ENCODE measurements around the gene COPS7A.

Gene COPS7A

GRCh38 chr12:6723607-6724408 is at the start of gene COPS7A:
COPS7A (plus strand) TSS chr12:6724046; CDS start chr12:6724657, 611 bp downstream.
- peak; percentile 91 for DNase-seq

GRCh38 chr12:6676962-6677361 is 46.9 kb upstream of the COPS7A start:
- no peak for DNase-seq

GRCh38 chr12:6684609-6685008 is 39.2 kb upstream of the COPS7A start:
- peak; percentile 23 for DNase-seq

- DNase-seq = no peak
Observed at GRCh38 chr12:6685814-6686213, 38.0 kb upstream of the COPS7A start.

- DNase-seq = peak; percentile 31
Observed at GRCh38 chr12:6688543-6688998, 35.3 kb upstream of the COPS7A start.

GRCh38 chr12:6688999-6689882 is 34.6 kb upstream of the COPS7A start, which contains the start of gene ZNF384:
ZNF384 (minus strand) TSS chr12:6689375; CDS start chr12:6679520, 9,855 bp downstream.
- DNase-seq = peak; percentile 92

GRCh38 chr12:6691473-6691872 is 32.4 kb upstream of the COPS7A start:
- no peak for DNase-seq

GRCh38 chr12:6692888-6693287 is 31.0 kb upstream of the COPS7A start:
- no peak for DNase-seq

DNA sequence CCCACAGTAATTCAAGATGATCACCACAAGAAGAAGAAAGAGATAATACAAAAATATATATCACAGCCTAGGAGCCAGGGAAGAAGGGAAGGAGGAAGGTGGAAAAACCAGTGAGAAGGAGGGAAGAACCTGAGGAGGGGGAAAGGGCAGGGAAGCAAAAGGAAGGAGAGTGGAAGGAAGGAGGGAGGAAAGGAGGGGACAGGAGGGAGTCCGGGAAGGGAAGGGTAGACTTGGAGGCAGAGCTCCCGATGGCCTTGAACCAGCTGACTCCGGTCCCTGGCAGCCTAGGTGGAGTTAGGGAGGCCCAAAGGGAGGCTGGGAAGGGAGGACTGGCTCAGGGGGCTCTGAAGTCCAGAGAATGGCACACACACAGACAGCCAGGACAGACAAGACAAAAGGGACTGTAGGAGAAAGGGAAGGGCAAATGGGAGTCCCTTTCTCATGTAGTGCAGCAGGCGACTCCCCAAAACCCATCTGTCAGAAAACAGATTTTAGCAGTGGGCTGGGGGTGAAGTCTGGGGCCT is 30.0 kb upstream of the COPS7A start:
- DNase-seq = no peak

DNA sequence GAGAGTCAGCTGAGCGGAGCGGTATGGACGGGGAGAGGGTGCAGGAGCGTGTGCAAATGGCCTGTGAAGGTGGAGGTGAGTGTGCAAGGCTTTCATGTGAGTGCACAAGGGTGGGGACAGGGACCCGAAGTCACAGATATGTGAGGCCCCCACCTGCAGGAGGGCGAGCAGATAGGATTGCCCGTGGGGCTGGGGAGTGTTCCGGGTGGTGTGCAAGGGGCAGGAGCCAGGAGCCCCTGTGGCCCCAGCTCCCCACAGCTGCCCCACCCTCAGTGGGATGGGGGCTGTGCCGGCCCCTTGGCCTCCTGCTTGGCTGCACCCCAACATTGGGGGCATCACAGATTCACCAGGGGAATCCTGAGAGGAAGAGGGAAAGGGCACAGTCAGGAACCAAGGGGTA is 29.1 kb upstream of the COPS7A start:
- DNase-seq = no peak

DNA sequence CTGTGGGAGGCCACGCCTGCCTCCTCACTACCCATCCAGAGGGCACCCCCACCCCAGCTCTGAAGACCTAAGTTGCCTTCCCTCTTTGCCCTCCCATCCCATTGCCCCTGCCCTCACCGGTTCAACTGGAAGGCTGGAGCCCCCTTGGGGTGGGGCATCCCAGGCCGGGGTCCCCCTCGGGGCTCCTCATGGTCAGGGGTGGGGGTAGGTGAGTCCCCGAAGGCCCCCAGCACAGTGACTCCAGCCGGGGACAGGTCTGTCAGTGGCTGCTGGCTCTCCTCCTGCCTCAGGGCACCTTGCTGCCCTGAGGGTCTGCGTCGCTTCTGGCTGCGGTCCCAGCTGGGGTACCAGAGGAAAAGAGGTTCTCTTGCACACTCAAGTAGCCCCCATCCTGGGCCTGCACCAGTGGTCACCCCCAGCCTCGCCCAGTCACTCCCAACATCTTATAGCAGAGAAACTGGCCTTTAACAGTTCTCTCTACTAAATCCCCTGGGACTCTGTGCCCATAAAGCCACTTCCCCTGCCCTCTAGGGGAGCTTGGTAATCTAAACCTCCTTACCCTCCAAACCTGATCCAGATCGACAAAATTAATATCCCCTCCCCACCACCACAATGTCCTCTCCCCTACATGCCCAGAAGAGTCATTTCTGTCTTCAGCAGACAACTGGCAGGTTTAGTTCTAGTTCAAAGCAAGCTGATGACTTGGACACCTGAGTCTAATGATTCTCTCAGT is 28.4 kb upstream of the COPS7A start:
- no peak for DNase-seq

DNA sequence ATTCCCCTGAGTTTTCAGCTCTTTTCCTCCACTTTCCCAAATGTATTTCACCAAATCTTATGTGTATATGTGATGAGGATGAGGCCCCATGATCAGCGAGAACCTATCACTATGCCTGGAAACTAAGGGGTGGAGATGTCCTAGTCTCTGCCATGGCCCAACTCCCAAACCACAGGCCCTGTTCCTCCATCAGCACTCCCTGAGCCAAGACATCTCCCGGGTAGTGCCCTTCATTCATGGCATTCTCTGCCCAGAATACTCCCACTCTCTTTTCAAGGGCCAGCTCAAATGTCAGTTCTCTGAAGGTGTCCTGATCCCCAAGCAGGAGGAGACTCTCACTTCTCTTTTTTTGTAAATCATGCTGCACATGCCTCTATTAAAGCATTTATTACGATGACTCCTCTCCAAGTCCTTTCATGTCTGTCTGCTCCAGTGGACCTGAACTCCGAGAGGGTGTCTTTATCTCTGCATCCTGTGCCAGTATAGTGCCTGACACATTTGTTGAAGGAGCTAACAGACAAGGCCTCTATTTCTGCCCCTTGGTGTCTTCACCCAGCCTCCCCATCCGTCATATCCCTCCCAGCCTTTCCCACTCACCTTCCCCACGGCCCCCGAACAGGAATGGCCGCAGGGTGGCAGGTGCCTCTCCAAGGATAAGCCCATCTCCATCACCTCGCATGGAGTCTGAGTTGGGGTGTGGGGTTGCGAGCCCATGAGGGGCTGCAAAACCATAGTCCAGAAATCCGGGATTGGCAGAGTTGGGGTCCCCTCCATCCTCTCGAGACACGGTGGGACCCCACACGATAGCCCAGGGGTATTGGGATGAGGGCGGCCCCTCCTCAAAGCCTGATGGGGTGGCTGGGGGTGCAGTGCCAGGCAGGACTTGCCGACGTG is 26.9 kb upstream of the COPS7A start:
- no peak for DNase-seq

- DNase-seq = no peak
Observed at GRCh38 chr12:6697584-6698351, 26.1 kb upstream of the COPS7A start.

- no peak for DNase-seq
Observed at GRCh38 chr12:6698352-6699046, 25.3 kb upstream of the COPS7A start.

DNA sequence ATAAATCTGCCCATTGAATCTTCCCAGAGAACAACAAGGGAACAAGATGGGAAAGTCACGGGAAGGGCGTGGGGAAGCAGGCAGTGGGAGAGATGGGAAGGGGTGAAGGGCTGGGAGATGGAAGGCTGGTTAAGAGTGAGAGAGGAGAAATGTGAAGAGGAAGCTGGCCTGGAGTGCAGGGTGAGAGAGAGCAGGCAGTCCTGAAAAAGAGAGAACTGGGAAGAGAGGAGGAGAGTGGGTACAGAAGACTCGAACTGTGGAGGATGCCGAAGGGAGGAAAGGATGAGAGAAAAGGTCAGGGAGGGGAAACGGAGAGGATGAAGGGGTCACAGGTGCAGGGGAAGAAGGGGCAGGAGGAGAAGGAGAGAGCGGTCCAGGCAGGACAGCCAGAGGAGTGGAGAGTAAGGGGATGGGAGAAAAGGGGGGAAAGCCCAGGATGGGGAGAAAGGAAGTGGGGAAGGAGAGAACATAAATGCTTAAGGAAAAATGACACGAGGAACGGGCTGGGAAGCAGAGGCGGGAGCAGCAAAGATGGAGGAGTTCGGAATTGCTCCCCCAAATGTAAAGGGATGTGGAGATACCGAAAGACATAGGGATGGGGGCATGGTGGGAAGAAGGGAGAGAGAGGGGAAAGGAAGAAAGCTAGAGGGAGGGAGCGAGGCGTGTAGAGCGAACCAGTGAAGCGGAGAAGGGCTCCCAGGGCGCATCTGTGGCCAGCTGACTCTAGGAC is 24.4 kb upstream of the COPS7A start:
- no peak for DNase-seq

DNA sequence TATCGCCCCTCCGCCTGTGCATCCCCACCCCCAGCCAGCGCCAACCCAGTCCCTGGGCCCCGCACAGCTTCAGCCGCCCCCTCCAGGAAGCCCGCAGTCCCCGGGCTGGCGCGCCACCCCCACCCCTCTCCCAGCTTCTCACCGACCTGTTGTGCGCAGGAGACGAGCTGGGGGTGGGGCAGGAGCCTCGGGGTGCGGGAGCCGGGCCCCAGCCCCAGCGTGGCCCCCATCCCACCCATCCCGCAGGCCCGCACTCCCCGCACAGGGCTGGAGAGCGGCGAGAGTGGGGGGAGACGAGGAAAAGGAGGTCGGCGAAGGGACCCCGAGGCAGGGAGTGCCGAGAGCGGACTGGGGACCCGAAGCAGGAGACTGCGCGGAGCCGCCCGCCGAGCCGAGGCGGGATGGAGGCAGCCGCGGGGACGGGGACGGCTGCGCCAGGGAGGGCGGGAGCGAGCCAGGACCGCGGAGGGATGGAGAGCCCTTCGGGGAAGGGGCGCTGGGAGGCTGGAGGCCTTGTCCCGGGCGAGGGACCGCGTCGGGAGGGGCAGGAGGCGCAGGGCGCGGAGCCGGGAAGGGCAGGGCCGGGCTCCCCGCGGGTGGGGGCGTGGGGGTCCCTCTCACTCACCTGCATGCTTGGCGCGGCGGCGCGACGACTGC is 23.7 kb upstream of the COPS7A start:
- peak; percentile 13 for DNase-seq

- DNase-seq = peak; percentile 58
Observed at GRCh38 chr12:6700646-6701051, 23.2 kb upstream of the COPS7A start, which contains the start of gene PIANP. PIANP (minus strand) TSS chr12:6700815; CDS start chr12:6698061, 2,754 bp downstream.

DNA sequence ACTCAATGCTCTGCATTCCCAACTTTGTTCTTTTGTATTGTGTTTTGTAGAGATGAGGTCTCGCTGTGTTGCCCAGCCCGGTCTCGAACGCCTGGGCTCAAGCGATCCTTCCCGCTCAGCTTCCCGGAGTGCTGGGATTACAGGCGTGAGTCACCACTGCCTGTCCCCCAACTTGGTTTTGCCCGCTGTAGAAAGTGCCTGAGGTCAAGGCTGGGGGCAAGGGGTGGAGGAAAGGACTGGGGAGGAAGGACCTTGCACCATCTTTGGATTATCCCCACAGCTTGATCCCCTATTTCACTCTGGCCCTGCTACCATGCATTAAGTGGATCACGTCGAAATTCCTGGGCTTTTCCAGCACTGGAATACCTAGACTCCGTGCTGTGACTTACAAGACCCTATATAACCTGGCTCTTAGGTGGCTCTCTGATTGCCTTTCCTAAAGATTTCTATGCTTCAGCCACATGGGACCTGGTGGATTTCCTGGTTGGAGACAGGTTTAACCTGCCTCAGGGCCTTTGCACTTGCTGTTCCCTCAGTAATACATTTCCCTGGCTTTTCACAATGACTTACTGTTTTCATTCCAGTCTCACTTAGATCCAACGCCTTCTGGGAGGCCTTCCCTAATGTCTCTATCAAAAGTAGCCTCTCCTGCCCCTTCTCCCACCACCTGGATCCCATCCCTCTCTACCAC is 22.6 kb upstream of the COPS7A start:
- no peak for DNase-seq
